ENCODE data around the gene GNA14.
"Not testable (repeated sequence)": the region's sequence is repeated elsewhere in the genome, so short reads cannot be mapped to it uniquely, and the experiment has no call there.

The GNA14 gene

DNA sequence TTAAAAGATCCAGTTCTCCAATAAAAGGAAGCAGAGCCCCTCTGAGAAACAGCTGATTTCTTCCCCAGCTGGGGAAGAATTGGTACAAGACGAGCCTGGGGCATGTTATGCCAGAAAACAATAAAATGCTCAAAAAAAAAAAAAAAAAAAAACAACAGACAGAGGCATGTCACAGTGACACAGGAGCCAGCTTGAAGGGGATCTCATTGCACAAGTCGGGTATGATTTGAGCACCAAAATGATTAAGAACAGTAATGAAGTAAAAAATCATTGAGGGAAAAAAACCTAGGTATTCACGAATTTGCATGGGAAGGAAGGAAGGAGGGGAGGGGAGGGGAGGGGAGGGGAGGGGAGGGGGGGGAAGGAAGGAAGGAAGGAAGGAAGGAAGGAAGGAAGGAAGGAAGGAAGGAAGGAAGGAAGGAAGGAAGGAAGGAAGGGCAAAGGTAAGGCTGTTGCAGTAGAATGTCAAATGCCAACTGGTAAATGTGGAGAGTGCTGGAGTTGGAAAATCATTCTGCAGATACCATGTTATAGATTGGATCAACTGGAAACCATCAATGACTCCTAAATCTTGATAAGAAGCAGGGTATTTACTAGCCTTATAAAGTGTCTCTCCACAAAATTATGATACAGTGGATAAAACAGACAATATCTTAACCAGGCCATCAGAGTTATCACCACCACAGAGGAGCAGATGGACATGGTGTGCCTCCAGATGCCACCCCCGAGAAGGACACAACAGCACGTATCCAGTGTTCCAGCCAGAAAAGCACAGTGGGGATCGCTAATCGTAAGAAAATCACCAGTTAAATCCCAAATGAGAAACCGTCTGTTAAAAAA lies 7.2 kb downstream of the GNA14 start:
- no peak for DNase-seq

DNA sequence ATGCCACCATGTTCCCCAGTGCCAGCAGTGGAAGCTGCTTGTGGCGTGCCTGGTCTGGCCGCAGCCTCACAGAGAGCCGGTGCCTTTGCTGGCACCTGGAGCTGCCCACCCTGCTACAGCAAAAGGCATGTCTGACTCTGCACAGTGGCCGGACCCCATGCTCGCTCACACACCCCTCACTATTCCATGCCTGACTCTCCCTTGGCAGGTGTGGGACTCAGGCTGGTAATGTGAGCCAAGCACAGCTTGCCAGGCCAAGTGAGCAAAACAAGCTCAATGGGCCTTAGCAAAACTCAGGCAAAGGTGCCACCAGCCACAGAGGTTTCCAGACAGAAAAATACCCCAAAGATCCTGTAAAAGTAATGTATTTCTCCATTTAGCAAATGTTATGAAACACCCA lies 15.5 kb downstream of the GNA14 start:
- no peak for DNase-seq

DNA sequence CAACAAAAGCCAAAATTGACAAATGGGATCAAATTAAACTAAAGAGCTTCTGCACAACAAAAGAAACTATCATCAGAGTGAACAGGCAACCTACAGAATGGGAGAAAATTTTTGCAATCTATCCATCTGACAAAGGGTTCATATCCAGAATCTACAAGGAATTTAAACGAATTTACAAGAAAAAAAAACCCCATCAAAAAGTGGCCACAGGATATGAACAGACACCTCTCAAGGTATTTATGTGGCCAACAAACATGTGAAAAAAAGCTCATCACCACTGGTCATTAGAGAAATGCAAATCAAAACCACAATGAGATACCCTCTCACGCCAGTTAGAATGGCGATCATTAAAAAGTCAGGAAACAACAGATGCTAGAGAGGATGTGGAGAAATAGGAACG lies 19.3 kb downstream of the GNA14 start:
- not testable (repeated sequence) for DNase-seq

GRCh38 chr9:77616191-77616590 lies 31.9 kb downstream of the GNA14 start:
- DNase-seq: peak; percentile 41

- no peak for DNase-seq
These were observed 33.5 kb downstream of the GNA14 start for GRCh38 chr9:77614645-77615044.

GRCh38 chr9:77606526-77606925 lies 41.6 kb downstream of the GNA14 start:
- DNase-seq: no peak

- DNase-seq: no peak
These were observed 42.5 kb downstream of the GNA14 start for GRCh38 chr9:77605449-77606220.

GRCh38 chr9:77604316-77604715 lies 43.8 kb downstream of the GNA14 start:
- DNase-seq: no peak

DNA sequence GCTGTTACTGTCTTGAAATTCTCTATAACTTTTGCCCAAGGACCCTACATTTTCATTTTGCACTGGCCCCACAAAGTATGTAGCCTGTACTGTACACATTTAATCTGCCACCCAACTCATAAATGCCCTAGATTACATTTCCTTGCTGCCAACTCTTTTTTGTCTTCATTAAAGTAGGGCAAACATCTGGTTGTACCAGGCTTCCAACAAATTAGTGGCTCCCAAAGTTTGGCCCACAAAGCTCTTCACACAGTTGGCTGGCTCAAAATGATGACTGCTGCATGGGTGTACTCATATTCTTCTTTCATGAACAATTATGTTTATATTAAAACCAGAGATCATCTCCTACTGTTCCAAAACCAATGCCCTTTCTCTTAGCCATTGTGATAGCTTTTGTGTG lies 45.3 kb downstream of the GNA14 start:
- no peak for DNase-seq

GRCh38 chr9:77601476-77602099 lies 46.5 kb downstream of the GNA14 start:
- DNase-seq: no peak

GRCh38 chr9:77600810-77601209 lies 47.3 kb downstream of the GNA14 start:
- DNase-seq: no peak

DNA sequence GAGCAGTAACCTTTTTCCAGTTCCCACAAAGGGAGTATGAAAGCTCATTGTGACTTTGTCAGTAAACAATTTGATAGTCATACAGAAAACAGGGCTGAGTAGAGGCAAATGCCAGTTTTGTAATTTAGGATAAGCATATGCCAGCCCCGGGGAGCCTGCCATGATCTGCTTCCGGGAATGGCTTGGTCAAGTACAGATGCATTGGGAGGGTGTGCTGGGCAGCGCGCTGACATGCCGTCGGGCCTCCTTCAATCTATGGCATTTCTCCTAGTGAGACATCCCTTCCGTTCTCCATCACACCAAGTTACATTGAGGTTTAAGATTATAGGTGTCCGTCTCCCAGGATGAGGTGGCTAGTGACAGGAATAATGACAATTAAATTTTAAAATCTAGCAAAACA lies 48.6 kb downstream of the GNA14 start:
- no peak for DNase-seq

- no peak for DNase-seq
These were observed 49.1 kb downstream of the GNA14 start for GRCh38 chr9:77598991-77599390.

DNA sequence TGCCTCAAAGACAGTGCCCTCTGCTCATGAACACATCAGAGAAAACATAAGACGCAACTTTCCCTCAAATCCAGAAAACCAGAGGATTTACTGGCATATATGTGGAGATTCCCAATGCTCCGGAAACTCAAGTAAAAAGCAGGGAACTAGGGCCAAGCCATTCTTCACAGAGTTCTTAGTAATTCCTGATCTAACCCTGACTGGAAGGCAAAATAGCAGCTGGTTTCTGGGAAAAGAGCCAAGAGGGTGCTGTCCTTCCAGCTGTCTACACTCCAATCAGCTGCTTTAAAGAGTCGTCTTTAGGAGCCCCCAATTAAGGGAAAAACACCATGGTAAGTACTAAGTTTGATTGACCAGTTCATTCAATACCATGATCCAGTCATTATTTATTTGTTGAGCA lies 49.6 kb downstream of the GNA14 start:
- DNase-seq: no peak

DNA sequence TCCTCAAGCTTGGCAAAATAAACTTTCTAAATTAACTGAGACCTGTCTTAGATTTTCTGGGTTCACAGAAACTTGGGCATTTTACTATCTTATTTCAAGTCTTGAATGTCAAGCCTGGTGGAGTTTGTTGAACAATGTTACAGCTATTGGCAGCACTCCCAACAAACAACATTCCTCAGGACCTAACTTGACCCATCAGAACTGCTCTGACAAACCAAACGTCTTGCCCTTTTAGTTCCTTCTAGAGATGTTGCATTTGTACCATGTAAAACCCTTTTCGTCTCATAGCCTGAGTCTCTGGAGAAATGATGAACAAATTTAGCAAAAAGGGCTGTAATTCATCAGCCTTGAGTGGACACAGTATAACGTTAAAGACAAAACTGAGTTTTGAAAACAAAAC lies 51.1 kb downstream of the GNA14 start:
- DNase-seq: no peak

DNA sequence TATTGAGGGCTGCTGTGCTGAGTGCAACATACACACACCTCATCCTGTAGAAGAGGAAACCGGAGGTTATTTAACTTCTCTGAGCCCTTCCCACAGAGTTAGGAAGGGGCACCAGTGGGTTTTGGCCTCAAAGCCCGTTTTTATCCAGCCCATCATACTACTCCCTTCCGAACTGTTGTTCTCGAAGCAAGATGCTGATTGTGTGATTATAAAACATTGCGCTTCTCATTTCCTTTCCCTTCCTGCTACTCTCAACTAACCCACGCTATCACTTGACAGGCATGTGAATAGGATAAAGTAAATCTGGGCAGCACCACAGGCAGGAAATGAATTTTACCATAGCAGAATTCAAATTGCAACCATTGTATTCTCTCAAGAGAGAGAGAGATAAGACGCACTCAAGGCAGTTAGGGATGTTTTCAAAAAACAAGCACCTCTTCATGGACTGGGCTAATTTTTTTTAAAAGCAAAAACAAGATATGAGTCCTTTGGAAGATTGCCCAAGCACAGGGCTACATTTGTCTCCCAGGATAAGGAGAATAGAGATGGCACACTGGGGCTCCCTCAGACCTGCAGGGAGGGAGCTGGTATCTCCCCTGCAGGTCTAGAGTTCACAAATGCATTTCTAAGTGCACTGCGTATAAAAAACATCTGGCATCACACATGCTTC lies 52.6 kb downstream of the GNA14 start:
- DNase-seq: peak; percentile 78

GRCh38 chr9:77594963-77595362 lies 53.2 kb downstream of the GNA14 start:
- DNase-seq: no peak

GRCh38 chr9:77593528-77593927 lies 54.6 kb downstream of the GNA14 start:
- no peak for DNase-seq

DNA sequence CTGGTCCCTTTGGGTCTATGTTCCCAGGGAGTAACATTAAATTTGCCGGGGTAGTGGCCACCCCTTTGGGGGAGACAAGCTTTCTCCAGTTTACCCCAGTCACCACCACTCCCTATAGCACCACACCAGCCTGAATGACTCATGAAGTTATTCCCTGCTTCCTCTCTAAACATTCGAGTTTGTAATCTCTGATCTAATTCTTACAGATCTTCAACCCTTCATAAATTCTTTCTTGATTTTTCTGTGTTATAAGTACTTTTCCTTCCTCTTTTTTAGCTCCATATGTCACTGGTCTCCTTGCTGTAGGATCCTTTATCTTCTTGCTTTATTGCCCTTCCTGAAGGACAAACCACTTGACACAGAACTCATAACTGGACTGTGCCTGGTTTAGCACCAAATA lies 55.6 kb downstream of the GNA14 start:
- DNase-seq: no peak

DNA sequence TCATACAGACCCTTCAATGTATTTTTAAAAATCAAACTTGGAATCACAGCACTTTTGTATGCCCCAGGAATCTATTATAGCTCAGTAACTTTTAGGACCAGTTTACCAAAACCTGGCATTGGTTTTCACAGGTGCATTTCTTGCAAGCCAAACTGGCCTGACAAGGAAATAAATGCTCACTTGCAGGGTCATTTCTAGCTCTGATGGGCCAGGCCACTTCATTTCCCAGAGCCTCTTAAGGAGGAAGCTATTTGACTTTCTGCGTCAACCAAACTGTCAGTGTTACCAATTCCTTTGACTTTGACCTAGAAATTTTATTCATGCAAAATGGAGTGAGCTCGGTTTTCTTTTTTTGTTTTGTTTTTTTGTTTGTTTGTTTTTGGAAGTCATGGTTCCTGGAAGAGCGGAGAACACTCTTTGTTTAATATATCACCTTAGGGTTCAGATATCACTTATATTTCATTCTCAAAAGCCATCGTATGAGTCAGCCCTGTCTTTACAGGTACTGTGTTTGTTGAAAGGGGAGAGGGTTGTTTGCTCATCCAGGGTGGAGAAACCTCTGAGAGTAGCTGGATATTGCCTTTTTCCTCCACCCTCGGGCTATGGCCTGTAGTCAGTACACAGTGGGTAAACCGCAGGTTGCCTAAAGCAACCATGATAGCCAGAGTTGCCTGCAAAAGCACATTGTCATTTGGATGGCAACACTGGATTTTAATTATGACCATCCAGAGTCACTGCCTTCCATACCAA lies 58.9 kb downstream of the GNA14 start:
- DNase-seq: peak; percentile 99

DNA sequence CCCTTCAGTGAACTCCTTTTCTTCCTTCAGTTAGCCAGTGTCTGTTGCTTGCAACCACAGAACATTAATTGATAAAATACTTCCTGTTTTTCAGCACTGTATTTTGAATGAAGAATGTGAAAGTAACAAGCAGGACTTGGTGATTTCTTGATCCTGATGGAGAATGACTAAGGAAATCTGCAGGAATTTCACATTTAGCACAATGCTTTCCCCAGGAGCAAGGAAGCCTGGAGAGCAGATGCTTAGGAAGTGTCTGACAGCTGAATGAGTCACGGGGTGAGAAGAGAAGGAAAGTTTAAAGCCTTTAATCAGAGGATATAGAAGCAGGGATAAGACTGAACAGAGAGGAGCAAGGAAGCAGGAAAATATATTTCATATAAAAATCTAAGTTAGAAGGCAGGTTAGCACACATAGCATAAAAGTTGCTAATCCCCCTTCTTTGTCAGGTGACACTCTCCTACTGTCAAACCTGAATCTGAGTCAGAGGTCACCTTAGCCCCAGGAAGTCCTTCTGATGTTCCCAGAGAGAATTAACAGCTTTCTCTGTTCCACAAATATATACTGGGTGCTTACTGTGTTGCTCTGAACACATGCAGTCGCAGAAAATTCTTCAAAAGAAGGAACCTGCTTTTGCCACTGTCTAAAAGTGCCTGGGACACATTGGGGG lies 59.7 kb downstream of the GNA14 start:
- no peak for DNase-seq

DNA sequence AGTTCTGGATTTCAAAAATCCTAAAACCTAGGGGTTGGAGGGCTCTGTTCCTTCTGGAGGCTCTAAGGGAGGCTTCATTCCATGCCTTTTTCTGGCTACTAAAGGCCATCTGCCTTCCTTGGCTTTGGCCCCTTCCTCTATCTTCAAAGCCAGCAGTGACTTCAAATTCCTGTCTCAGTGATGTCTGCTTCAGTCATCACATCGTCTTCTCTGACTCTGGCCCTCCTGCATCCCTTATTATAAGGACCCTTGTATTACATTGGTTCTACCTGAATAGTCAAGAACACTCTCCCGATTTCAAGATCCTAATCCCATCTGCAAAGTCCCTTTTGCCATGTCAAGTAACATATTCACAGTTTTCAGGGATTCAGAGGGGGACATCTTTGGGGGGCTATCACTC lies 60.3 kb downstream of the GNA14 start:
- DNase-seq: no peak

All from DMS153 (cell line).